Neutrophil (primary cell): ENCODE measurements around the gene SLC22A25.

Experiments used
- H3K27ac ChIP-seq: fragments of 200-600 bp; sonication (generic); 2 replicates; pipeline ENCODE4 v1.5.1; 2016; ENCODE audit warnings: mild to moderate bottlenecking, moderate library complexity
- H3K27me3 ChIP-seq: fragments of 200-600 bp; sonication (generic); 2 replicates; pipeline ENCODE4 v1.6.0; 2016; ENCODE audit warnings: mild to moderate bottlenecking
- H3K36me3 ChIP-seq: fragments of 200-600 bp; sonication (generic); 2 replicates; pipeline ENCODE4 v1.5.1; 2017
- H3K4me1 ChIP-seq, 2 experiments: fragments of 200-600 bp in 1 of 2; sonication (generic) in 1 of 2; 1 replicate in 1 of 2; 2 replicates in 1 of 2; pipeline versions ENCODE4 v1.5.1 to v1.6.1; 2013 to 2016; ENCODE audit warnings: low read depth in 1 of 2, low read length in 1 of 2, mild to moderate bottlenecking in 1 of 2, moderate library complexity in 1 of 2; ENCODE audit not compliant: control insufficient read depth in 1 of 2, insufficient read depth in 1 of 2
- H3K4me3 ChIP-seq, 2 experiments: fragments of 200-600 bp in 1 of 2; sonication (generic) in 1 of 2; 1 replicate in 1 of 2; 2 replicates in 1 of 2; pipeline ENCODE4 v1.5.1; 2013 to 2016; ENCODE audit warnings: low read depth in 1 of 2, low read length in 1 of 2, mild to moderate bottlenecking in 1 of 2, moderate library complexity in 1 of 2
- H3K9me3 ChIP-seq: fragments of 200-600 bp; sonication (generic); 2 replicates; pipeline ENCODE4 v1.5.1; 2016
- TF ChIP-seq, protein P1 (sequence below): fragments of 200-600 bp; sonication (generic); IDR thresholded peaks from 2 replicates; pipeline ENCODE4 v1.5.1; 2016; ENCODE audit warnings: antibody characterized with exemption

Gene SLC22A25

DNA sequence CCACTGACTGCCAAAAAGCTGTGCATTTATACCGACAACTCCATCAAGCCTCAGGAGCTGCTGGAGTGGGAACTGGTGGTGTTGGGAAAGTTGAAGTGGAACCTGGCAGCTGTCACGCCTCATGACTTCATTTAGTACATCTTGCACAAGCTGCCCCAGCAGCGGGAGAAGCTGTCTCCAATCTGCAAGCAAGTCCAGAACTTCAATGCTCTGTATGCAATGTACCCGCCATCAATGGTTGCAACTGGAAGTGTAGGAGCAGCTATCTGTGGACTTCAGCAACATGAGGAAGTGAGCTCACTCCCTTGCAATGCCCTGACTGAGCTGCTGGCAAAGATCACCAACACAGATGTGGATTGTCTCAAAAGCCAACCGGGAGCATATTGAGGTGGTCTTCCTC is at the start of gene SLC22A25:
TSS of gene SLC22A25 (minus strand) at position 67 of the 400 bp plus-strand sequence. CDS start 13,947 bp downstream, outside the sequence.
- no peaks in the 10 kb centered on the region for H3K9me3 ChIP-seq
- no peaks in the 10 kb centered on the region for H3K36me3 ChIP-seq
- no peak within 1 kb of the TSS for H3K27ac ChIP-seq
- TF ChIP-seq, protein P1, sequence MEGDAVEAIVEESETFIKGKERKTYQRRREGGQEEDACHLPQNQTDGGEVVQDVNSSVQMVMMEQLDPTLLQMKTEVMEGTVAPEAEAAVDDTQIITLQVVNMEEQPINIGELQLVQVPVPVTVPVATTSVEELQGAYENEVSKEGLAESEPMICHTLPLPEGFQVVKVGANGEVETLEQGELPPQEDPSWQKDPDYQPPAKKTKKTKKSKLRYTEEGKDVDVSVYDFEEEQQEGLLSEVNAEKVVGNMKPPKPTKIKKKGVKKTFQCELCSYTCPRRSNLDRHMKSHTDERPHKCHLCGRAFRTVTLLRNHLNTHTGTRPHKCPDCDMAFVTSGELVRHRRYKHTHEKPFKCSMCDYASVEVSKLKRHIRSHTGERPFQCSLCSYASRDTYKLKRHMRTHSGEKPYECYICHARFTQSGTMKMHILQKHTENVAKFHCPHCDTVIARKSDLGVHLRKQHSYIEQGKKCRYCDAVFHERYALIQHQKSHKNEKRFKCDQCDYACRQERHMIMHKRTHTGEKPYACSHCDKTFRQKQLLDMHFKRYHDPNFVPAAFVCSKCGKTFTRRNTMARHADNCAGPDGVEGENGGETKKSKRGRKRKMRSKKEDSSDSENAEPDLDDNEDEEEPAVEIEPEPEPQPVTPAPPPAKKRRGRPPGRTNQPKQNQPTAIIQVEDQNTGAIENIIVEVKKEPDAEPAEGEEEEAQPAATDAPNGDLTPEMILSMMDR = no peak
- H3K4me1 ChIP-seq = no peaks in the 10 kb centered on the region
- peaks cover 32% of the 10 kb centered on the region for H3K27me3 ChIP-seq
- H3K4me3 ChIP-seq = no peak within 1 kb of the TSS

- Histone ChIP-seq H3K4me1 (no peaks in the 10 kb centered on the region), H3K27ac (no peak overlapping the region), H3K27me3 (peaks cover 12% of the 10 kb centered on the region), H3K4me3 (no peak overlapping the region), H3K36me3 (no peaks in the 10 kb centered on the region), H3K9me3 (no peaks in the 10 kb centered on the region)
- TF ChIP-seq, protein P1 = no peak
Observed at GRCh38 chr11:63290285-63290684, 46.9 kb upstream of the SLC22A25 start.

- H3K27ac ChIP-seq = no peak overlapping the region
- peaks cover 10% of the 10 kb centered on the region for H3K27me3 ChIP-seq
- no peaks in the 10 kb centered on the region for H3K4me1 ChIP-seq
- no peaks in the 10 kb centered on the region for H3K9me3 ChIP-seq
- H3K36me3 ChIP-seq = no peaks in the 10 kb centered on the region
- H3K4me3 ChIP-seq = no peak overlapping the region
- TF ChIP-seq, protein P1 = no peak
Observed at GRCh38 chr11:63289658-63290057, 46.3 kb upstream of the SLC22A25 start.

DNA sequence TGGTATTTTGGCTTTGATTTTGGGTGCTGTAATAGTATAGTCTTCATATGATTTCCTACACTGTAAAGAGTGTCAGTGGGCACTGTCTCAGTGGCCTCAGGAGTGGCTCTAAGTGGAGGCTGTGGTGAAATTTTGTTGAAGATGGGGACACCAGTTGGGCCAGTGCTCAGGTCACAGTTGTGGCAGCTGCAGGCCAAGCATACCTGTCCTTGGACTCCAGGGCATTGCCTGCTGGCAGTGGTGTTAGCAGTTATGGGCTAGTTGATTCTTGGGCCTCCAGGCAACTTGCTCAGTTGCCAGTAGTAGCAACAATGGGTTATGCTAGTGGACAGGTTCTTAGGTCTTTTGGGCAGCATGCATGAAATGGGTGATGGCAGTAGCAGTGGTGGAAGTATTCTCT is 39.2 kb upstream of the SLC22A25 start:
- TF ChIP-seq, protein P1 = no peak
- no peaks in the 10 kb centered on the region for H3K4me1 ChIP-seq
- no peaks in the 10 kb centered on the region for H3K36me3 ChIP-seq
- H3K27ac ChIP-seq = no peak overlapping the region
- H3K9me3 ChIP-seq = no peaks in the 10 kb centered on the region
- no peak overlapping the region for H3K4me3 ChIP-seq
- peaks cover 22% of the 10 kb centered on the region for H3K27me3 ChIP-seq

DNA sequence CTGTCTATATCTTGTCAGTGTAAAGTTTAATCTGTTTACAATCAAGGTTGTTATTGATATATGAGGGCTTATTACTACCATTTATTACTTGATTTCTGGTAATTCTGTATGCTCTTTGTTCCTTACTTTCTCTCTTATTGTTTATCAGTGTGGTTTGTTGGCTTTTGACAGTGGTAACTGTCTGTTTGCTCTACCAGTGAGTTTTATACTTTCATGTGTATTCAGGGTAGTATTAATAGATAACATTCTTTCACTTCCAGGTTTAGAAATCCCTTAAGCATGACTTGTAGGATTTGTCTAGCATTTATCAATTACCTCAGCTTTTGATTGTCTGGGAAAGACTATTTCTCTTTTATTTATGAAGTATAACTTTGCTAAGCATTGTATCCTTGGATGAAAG is 37.5 kb upstream of the SLC22A25 start:
- Histone ChIP-seq H3K36me3 (no peaks in the 10 kb centered on the region), H3K9me3 (no peaks in the 10 kb centered on the region), H3K4me1 (no peaks in the 10 kb centered on the region), H3K27ac (no peak overlapping the region), H3K27me3 (peaks cover 23% of the 10 kb centered on the region), H3K4me3 (no peak overlapping the region)
- TF ChIP-seq, protein P1 = no peak
